Measurements from ENCODE around the gene CCDC30.

- TF ChIP-seq, protein P1, sequence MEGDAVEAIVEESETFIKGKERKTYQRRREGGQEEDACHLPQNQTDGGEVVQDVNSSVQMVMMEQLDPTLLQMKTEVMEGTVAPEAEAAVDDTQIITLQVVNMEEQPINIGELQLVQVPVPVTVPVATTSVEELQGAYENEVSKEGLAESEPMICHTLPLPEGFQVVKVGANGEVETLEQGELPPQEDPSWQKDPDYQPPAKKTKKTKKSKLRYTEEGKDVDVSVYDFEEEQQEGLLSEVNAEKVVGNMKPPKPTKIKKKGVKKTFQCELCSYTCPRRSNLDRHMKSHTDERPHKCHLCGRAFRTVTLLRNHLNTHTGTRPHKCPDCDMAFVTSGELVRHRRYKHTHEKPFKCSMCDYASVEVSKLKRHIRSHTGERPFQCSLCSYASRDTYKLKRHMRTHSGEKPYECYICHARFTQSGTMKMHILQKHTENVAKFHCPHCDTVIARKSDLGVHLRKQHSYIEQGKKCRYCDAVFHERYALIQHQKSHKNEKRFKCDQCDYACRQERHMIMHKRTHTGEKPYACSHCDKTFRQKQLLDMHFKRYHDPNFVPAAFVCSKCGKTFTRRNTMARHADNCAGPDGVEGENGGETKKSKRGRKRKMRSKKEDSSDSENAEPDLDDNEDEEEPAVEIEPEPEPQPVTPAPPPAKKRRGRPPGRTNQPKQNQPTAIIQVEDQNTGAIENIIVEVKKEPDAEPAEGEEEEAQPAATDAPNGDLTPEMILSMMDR (IDR thresholded peaks at IDR 0.05): no peak
- no peak for TF ChIP-seq POLR2A (IDR thresholded peaks at IDR 0.05)
Observed at GRCh38 chr1:42477775-42478174, 14.7 kb downstream of the CCDC30 start.
